Retinal pigment epithelial cell (primary cell): ENCODE data around the gene DEPDC1B.
A peak's percentile ranks its signal among the peaks of the same experiment; 100 is the strongest.

ENCODE experiments used
- DNase-seq: peaks from one replicate; pipeline ENCODE4 v3.0.0-alpha.2; 2010; ENCODE audit warnings: low read depth
- H3K4me3 ChIP-seq: 2 replicates; pipeline ENCODE4 v1.5.1; 2011; ENCODE audit warnings: mild to moderate bottlenecking, low read length, control low read depth, moderate library complexity
- TF ChIP-seq, protein P1 (sequence below): conservative IDR thresholded peaks from 2 replicates; pipeline ENCODE4 v1.5.1; 2011; ENCODE audit warnings: low read depth, low read length, control low read depth, inconsistent platforms

The DEPDC1B gene

GRCh38 chr5:60640901-60641300 lies 59.1 kb downstream of the DEPDC1B start:
- TF ChIP-seq, protein P1, sequence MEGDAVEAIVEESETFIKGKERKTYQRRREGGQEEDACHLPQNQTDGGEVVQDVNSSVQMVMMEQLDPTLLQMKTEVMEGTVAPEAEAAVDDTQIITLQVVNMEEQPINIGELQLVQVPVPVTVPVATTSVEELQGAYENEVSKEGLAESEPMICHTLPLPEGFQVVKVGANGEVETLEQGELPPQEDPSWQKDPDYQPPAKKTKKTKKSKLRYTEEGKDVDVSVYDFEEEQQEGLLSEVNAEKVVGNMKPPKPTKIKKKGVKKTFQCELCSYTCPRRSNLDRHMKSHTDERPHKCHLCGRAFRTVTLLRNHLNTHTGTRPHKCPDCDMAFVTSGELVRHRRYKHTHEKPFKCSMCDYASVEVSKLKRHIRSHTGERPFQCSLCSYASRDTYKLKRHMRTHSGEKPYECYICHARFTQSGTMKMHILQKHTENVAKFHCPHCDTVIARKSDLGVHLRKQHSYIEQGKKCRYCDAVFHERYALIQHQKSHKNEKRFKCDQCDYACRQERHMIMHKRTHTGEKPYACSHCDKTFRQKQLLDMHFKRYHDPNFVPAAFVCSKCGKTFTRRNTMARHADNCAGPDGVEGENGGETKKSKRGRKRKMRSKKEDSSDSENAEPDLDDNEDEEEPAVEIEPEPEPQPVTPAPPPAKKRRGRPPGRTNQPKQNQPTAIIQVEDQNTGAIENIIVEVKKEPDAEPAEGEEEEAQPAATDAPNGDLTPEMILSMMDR, result no peak
- no peak for DNase-seq
- no peak overlapping the region for H3K4me3 ChIP-seq

- TF ChIP-seq, protein P1, result no peak
- DNase-seq, result no peak
- H3K4me3 ChIP-seq, result no peak overlapping the region
Observed at GRCh38 chr5:60639544-60639943, 60.4 kb downstream of the DEPDC1B start.

DNA sequence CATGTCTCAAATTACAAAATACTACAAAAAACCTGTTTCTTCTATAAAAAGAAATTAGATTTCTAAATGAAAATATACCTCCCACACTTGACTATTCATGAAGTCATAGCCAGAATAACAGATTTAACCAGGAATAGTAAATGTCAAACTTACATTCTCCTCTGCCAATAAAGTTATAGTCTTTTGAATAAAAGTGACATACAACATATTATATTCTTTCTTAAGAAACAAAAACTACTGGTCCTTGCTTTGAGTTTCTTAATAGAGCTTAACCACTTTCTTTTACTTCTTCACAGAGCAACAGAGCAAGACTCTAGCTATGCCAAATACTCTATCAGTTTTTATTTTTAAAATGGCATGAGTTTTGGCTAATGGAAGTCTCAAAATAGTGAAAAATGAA lies 61.7 kb downstream of the DEPDC1B start:
- TF ChIP-seq, protein P1, result no peak
- DNase-seq, result no peak
- no peak overlapping the region for H3K4me3 ChIP-seq

DNA sequence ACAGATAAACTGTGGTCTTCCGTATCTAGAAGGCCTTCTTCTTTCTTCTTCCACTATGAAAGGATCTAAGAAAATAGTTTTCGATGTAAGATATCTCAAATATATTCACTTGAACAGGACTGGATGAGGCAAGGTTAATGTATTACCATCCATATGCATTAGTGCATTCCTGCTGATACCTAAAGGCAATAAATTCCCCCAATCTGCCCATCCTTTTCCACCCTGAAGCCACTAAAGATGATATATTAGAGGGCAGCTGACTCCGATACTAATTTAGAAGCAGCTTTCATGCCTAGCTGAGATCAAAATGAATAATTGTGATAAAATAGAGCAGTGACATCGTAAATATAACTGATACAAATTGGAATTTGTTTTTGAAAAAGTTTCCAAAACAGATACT lies 63.3 kb downstream of the DEPDC1B start:
- H3K4me3 ChIP-seq, result no peak overlapping the region
- TF ChIP-seq, protein P1, result no peak
- no peak for DNase-seq

GRCh38 chr5:60636001-60636400 lies 64.0 kb downstream of the DEPDC1B start:
- no peak for DNase-seq

DNA sequence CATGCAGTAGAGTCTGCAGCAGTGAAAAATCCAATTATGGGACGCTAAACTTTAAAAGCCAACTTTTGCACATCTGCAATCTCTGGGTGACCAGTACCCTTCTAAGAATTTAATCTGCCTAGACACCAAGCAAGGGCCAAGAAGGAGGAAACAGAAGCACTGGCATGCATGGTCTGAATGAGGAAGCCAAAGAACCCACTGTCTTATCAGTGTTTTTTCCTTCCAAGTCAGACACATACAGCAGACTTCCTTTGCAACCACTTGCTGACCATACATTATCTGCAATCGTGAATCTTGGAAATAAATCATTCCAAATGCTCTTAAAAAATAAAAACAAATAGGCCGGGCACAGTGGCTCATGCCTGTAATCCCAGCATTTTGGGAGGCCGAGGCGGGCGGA lies 65.9 kb downstream of the DEPDC1B start:
- no peak for DNase-seq
- no peak overlapping the region for H3K4me3 ChIP-seq
- TF ChIP-seq, protein P1, result no peak

More at GRCh38 chr5:60636001-60636400, 64.0 kb downstream of the DEPDC1B start:
- H3K4me3 ChIP-seq, result no peak overlapping the region
- TF ChIP-seq, protein P1, result no peak

- no peak overlapping the region for H3K4me3 ChIP-seq
- TF ChIP-seq, protein P1, result no peak
- peak; percentile 57 for DNase-seq
Observed at GRCh38 chr5:60633341-60633740, 66.6 kb downstream of the DEPDC1B start.
